ENCODE measurements around the gene SAMD15.
A peak's percentile ranks its signal among the peaks of the same experiment; 100 is the strongest.
"Not testable (repeated sequence)": the region's sequence is repeated elsewhere in the genome, so short reads cannot be mapped to it uniquely, and the experiment has no call there.

SAMD15 gene
- 0.08 to 2.5 (median 0.62) reads per million in 17 experiments for total RNA-seq

GRCh38 chr14:77376771-77377501 is at the start of gene SAMD15, which contains the start of gene TMED8:
Gene SAMD15, plus strand, starts transcription at chr14:77377379. Its CDS starts 40 bp downstream, at chr14:77377419.
Gene TMED8, minus strand, starts transcription at chr14:77377094. Its CDS starts 41 bp downstream, at chr14:77377053.
- DNase-seq, result peak; percentile 82 to 93 (median 90)

GRCh38 chr14:77329872-77330271 is 47.3 kb upstream of the SAMD15 start:
- DNase-seq, result no peak

- no peak for DNase-seq
Measured at GRCh38 chr14:77335576-77335975, 41.6 kb upstream of the SAMD15 start.

- DNase-seq, result not testable (repeated sequence)
Measured at GRCh38 chr14:77337255-77337654, 39.9 kb upstream of the SAMD15 start.

GRCh38 chr14:77337880-77338279 is 39.3 kb upstream of the SAMD15 start:
- no peak for DNase-seq

DNA sequence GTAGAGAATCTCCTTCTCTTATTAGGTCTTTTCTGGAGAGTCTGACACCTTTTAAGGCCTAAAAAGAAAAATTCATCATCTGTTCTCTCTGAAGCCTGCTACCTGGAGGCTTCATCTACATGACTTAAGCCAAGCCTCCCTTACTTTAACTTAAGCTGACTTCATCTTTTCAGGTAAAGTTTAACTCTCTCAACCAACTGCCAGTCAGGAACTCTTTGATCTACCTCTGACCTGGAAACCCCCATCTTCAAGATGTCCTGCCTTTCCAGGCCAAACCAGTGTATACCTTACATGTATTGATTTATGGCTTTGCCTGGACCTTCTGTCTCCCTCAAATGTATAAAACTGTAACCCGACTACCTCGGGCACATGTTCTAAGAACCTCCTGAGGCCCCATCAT is 38.9 kb upstream of the SAMD15 start:
- DNase-seq, result no peak

GRCh38 chr14:77339407-77339806 is 37.8 kb upstream of the SAMD15 start:
- no peak for DNase-seq

DNA sequence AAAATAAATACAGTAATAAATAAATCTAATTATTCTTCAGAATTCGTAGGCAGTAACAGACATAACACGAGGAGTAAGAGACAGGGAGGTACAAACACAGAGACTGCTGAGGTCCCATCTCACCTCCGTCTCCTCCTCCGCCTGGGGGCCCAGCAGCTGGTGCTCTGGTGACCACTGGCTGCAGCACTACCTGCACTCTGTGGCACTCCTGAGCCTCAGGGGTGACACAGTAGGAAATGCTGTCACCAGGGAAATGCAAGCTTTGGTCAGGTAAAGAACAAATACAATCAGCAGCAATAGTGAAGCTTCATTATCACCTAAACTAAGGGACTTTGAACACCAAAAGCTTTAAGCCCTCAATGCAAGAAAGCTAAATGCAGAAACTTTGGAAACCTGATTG is 36.8 kb upstream of the SAMD15 start:
- DNase-seq, result no peak

DNA sequence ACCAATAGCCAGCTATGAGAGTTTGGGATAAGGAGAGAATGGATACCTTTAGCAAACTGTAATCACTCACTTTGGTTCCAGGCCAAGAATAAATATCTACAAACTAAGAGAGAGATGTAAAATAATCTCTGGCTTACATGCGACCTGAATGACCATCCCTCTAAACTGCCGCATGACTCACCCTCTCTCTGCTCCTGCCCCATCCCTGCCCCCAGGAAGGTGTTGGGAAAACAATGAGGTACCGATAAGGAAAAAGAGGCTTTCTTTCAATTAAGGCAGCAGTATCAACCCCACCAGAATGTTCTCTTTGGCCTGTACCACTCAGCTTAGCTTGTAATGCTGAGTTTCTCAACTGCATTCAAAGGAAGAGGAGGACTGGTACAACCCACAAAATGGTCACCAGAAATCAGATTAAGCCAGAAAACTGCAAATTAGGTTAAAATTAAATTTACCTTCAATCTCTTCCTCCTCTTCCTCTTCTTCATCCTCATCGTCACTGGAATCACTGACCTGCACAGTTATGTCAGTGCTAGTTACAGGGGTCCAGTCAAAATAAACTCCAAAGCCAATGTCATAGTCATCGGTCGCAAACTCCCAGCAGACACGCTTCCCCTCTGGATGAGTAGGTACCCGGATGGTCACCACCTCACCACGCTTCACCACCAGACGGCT is 34.3 kb upstream of the SAMD15 start:
- DNase-seq, result no peak

- DNase-seq, result no peak
Measured at GRCh38 chr14:77343662-77344061, 33.5 kb upstream of the SAMD15 start.

DNA sequence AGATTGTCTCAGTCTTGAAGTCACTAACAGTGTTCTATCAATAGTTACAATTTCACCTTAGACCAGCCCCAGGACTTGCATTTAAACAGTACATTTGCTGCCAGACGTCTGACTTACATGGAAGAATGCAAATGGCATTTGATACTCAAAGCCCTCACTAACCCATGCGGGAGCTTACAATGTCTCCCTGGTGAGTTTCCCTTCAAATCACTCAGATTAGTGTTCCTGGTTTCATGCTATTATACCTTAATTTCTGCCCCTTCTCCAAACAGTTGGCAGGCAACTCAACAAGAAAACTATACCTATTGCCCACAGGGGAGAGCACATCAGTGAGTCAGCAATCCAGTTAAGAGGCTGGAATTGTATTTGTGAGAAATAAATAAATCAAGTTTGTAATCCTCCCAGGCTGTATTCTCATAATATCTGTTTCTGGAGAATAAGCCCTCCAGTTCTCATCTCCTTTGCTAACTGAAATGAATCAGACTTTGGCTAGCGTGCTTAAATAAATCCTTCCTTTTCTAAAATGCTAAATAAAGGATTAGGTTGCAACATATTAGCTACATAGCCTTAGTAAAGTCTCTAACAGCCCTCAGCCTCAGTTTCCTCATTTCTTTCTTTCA is 32.7 kb upstream of the SAMD15 start:
- peak in 2 of 4 experiments; percentile 13 to 34 for DNase-seq

GRCh38 chr14:77346495-77346894 is 30.7 kb upstream of the SAMD15 start:
- no peak for DNase-seq

- DNase-seq, result peak; percentile 35 to 83 (median 60)
Measured at GRCh38 chr14:77347751-77348150, 29.4 kb upstream of the SAMD15 start.

GRCh38 chr14:77353469-77354141 is 23.6 kb upstream of the SAMD15 start:
- no peak for DNase-seq

DNA sequence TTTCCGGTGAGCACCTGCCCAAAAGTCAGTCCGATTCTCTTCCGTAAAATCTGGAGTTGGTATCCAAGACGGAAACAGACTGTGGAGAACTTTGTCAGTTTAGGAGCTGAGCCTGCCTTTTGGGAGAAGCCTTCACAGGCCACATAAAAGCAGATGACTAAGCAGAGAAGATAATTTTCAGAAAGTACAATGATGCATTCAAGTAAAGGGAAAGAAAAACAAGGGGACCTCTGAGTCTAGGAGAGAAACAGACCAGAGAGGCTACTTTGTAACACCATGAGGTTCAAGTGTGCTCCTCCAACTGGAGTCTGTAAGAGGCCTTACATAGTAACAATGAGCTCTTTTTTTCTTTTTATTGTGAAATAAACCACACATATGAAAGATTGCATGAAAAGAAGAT is 21.4 kb upstream of the SAMD15 start:
- no peak for DNase-seq

DNA sequence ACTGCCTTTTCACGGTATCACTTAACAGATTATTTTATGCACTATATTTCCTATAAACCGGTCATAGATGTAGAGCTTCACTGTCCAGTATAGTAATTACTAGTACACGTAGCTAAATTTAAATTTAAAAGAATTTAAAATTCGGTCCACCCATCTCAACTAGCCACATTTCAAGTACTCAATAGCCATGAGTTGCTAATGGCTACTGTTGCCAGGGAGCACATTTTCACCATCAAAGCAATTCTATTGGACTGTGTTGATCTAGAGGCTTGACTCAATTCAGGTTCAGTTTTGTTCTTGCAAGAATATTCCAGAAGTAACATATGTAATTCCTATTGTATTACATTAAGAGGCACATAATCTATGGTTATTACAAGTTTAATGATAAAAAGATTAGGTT is 20.3 kb upstream of the SAMD15 start:
- DNase-seq, result no peak

DNA sequence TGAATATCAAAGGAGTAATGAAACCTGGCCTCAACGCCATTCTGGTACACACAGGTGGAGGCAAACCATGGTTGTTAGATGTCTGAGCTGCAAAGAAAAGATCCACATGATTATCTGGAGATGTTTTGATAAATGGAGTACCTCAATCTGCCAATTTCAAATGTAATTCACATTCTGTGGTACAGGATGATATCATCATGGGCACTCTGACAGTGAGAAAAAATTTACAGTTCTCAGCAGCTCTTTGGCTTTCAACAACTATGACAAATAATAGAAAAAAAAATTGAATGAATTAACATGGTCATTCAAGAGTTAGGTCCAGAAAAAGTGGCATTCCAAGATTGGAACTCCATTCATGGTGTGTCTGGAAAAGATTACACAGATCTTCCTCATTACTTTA is 17.6 kb upstream of the SAMD15 start:
- no peak for DNase-seq

- peak in 1 of 4 experiments; percentile 7 for DNase-seq
Measured at GRCh38 chr14:77364146-77364545, 13.0 kb upstream of the SAMD15 start.

- no peak for DNase-seq
Measured at GRCh38 chr14:77369285-77369684, 7.9 kb upstream of the SAMD15 start.

GRCh38 chr14:77372304-77372841 is 4.8 kb upstream of the SAMD15 start:
- no peak for DNase-seq

- DNase-seq, result peak; percentile 16 to 74 (median 52)
Measured at GRCh38 chr14:77375164-77375950, 1.8 kb upstream of the SAMD15 start.

Measured in suppressor macrophage (primary cell).